CD14-positive monocyte (primary cell): ENCODE measurements around the gene ITPR3. TPM values are rescaled to one million over a fixed set of nuclear protein-coding genes. Genes with fewer than 3 reads are reported as not detected.

Experiments used
- DNase-seq, 3 donors: peaks; one replicate each; pipeline ENCODE4 v3.0.0-alpha.2; 2011 to 2022
- H2AFZ ChIP-seq: 2 replicates; pipeline ENCODE4 v1.6.0; 2012; ENCODE audit warnings: mild to moderate bottlenecking, low read depth, low read length, inconsistent platforms; ENCODE audit not compliant: insufficient read depth, poor library complexity, severe bottlenecking
- H3K27ac ChIP-seq, 2 donors: 1 replicate in 1 of 2; 2 replicates in 1 of 2; pipeline ENCODE4 v1.5.1; 2012 to 2013; ENCODE audit warnings: low read length in 2 of 2, control low read depth in 1 of 2, inconsistent platforms in 1 of 2, low read depth in 1 of 2, mild to moderate bottlenecking in 1 of 2
- H3K27me3 ChIP-seq, 2 donors: one replicate each; pipeline versions ENCODE4 v1.6.0 to v1.6.1; 2011 to 2013; ENCODE audit warnings: low read length in 2 of 2; ENCODE audit not compliant: control insufficient read depth in 2 of 2, insufficient read depth in 2 of 2
- H3K36me3 ChIP-seq, 2 donors: replicated peaks in 1 of 2; 1 replicate in 1 of 2; 2 replicates in 1 of 2; pipeline versions ENCODE4 v1.5.1 to v1.6.1; 2012 to 2013; ENCODE audit warnings: low read length in 2 of 2, control low read depth in 1 of 2, inconsistent platforms in 1 of 2, mild to moderate bottlenecking in 1 of 2; ENCODE audit not compliant: insufficient read depth in 2 of 2, control insufficient read depth in 1 of 2
- H3K4me1 ChIP-seq, 2 donors: 1 replicate in 1 of 2; 2 replicates in 1 of 2; pipeline versions ENCODE4 v1.5.1 to v1.6.1; 2012 to 2013; ENCODE audit warnings: low read length in 2 of 2, control low read depth in 1 of 2, inconsistent platforms in 1 of 2, mild to moderate bottlenecking in 1 of 2, moderate library complexity in 1 of 2; ENCODE audit not compliant: insufficient read depth in 2 of 2, control insufficient read depth in 1 of 2
- H3K4me2 ChIP-seq: replicated peaks from 2 replicates; pipeline ENCODE3; 2012; ENCODE audit warnings: low read length, moderate library complexity, mild to moderate bottlenecking; ENCODE audit not compliant: poor library complexity, severe bottlenecking; ENCODE audit errors: extremely low read depth
- H3K4me3 ChIP-seq, 3 experiments: fragments of 200-600 bp in 1 of 3; sonication (generic) in 1 of 3; replicated peaks in 1 of 3; 1 replicate in 2 of 3; 2 replicates in 1 of 3; pipeline ENCODE4 v1.5.1; 2011 to 2013; ENCODE audit warnings: low read length in 3 of 3, mild to moderate bottlenecking in 3 of 3, control low read depth in 2 of 3, low read depth in 2 of 3, inconsistent platforms in 1 of 3, moderate library complexity in 1 of 3
- H3K79me2 ChIP-seq: 2 replicates; pipeline ENCODE4 v1.6.0; 2012; ENCODE audit warnings: mild to moderate bottlenecking, control low read depth, inconsistent platforms, low read length, moderate library complexity; ENCODE audit not compliant: insufficient read depth
- H3K9ac ChIP-seq: 2 replicates; pipeline ENCODE4 v1.6.0; 2017; ENCODE audit warnings: low read length, mild to moderate bottlenecking; ENCODE audit not compliant: insufficient read depth, poor library complexity, severe bottlenecking
- H3K9me3 ChIP-seq, 2 donors: replicated peaks in 1 of 2; 1 replicate in 1 of 2; 2 replicates in 1 of 2; pipeline versions ENCODE4 v1.5.1 to v1.6.1; 2012 to 2013; ENCODE audit warnings: low read length in 2 of 2, control low read depth in 1 of 2; ENCODE audit not compliant: control insufficient read depth in 1 of 2, insufficient read depth in 1 of 2
- H4K20me1 ChIP-seq: 2 replicates; pipeline ENCODE4 v1.6.0; 2012; ENCODE audit warnings: mild to moderate bottlenecking, low read length, control low read depth, moderate library complexity; ENCODE audit not compliant: insufficient read depth
- H3K27ac Mint-ChIP-seq, 7 donors: one replicate each; pipeline ENCODE4 v1.8.0; 2020; ENCODE audit warnings: mild to moderate bottlenecking in 7 of 7, mixed read lengths in 7 of 7, moderate library complexity in 6 of 7, inconsistent platforms in 2 of 7
- H3K27me3 Mint-ChIP-seq, 3 donors: one replicate each; pipeline ENCODE4 v1.8.0; 2021 to 2022; ENCODE audit warnings: low read depth in 3 of 3, mild to moderate bottlenecking in 3 of 3, mixed read lengths in 3 of 3, moderate library complexity in 3 of 3, inconsistent platforms in 1 of 3
- H3K36me3 Mint-ChIP-seq, 2 donors: one replicate each; pipeline ENCODE4 v1.8.0; 2020; ENCODE audit warnings: mixed read lengths in 2 of 2, inconsistent platforms in 1 of 2, mild to moderate bottlenecking in 1 of 2
- H3K4me1 Mint-ChIP-seq: one replicate; pipeline ENCODE4 v1.8.0; 2020; ENCODE audit warnings: mild to moderate bottlenecking, mixed read lengths
- H3K4me3 Mint-ChIP-seq, 2 donors: one replicate each; pipeline ENCODE4 v1.8.0; 2020; ENCODE audit warnings: mild to moderate bottlenecking in 2 of 2, mixed read lengths in 2 of 2, moderate library complexity in 1 of 2
- H3K9me3 Mint-ChIP-seq, 7 donors: one replicate each; pipeline ENCODE4 v1.8.0; 2020 to 2022; ENCODE audit warnings: mixed read lengths in 7 of 7, mild to moderate bottlenecking in 6 of 7, moderate library complexity in 6 of 7, inconsistent platforms in 2 of 7
- WGBS: methylation state at CpG from one replicate; pipeline ENCODE4 v1.1.5; 2013; ENCODE audit warnings: missing lambda C conversion rate; ENCODE audit not compliant: insufficient coverage; 5-methylcytosine and 5-hydroxymethylcytosine counted together
- intact Hi-C, 2 donors: fragments of 100-400 bp; cut with micrococcal nuclease; formaldehyde crosslinking; loops; one replicate each; pipeline versions ENCODE4 v1.15.0 to v1.15.1; 2023
- polyA plus RNA-seq, 3 donors: library from polyadenylated mRNA; depleted of rRNA in 1 of 3; unstranded in 2 of 3; stranded (reverse) in 1 of 3; fragments of 300-500 nt in 2 of 3; fragments of >200 nt in 1 of 3; fragmentation: Illumina TruSeq in 2 of 3; gene quantifications; 1 replicate in 2 of 3; 2 replicates in 1 of 3; pipeline ENCODE4 v1.2.3, GENCODE V29; 2012 to 2021
- TF ChIP-seq, protein P1 (sequence below): fragments of 200-600 bp; IDR thresholded peaks from one replicate; pipeline ENCODE4 v1.8.0; 2022; ENCODE audit warnings: antibody characterized with exemption, mild to moderate bottlenecking

The ITPR3 gene
- polyA plus RNA-seq, 3 donors, result 1.8 TPM; not detected in 2

DNA sequence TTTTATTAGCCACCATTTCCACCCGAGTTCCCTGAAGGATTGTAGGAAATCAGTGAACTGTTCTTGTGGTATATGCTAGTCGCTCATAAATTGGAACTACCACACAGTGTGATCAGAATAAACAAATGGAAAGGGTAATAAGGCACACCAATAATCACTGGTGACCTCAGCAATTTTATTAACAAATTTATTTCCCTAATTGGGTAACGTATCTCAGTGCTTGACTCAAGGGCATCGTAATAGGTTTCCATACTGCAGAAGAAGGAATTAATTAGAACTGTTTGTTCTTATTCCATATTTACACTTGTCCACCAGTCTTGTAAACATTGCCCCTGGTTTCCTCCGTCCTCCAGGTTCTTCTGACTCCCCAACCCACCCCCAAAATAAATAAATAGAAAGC is 100.4 kb downstream of the ITPR3 start:
- Histone ChIP-seq H3K9ac (no peak overlapping the region), H3K27ac (no peak overlapping the region), H3K4me3 (no peak overlapping the region), H3K4me1 (no peaks in the 10 kb centered on the region), H3K4me2 (no peak overlapping the region), H3K27me3 (peaks cover 0 to 6% of the 10 kb centered on the region in 2 donors), H3K36me3 (no peaks in the 10 kb centered on the region), H3K79me2 (no peaks in the 10 kb centered on the region), H4K20me1 (no peaks in the 10 kb centered on the region), H2AFZ (no peak overlapping the region), H3K9me3 (no peaks in the 10 kb centered on the region)
- Mint-ChIP-seq H3K4me3 (no peak overlapping the region), H3K9me3 (peaks cover 0 to 2% (median 0%) of the 10 kb centered on the region in 7 donors), H3K36me3 (no peaks in the 10 kb centered on the region), H3K4me1 (no peaks in the 10 kb centered on the region), H3K27me3 (peaks cover 8 to 20% (median 16%) of the 10 kb centered on the region in 3 donors), H3K27ac (no peak overlapping the region)
- WGBS, result no CpG with 5 or more reads among the region's 5 CpGs
- TF ChIP-seq, protein P1, sequence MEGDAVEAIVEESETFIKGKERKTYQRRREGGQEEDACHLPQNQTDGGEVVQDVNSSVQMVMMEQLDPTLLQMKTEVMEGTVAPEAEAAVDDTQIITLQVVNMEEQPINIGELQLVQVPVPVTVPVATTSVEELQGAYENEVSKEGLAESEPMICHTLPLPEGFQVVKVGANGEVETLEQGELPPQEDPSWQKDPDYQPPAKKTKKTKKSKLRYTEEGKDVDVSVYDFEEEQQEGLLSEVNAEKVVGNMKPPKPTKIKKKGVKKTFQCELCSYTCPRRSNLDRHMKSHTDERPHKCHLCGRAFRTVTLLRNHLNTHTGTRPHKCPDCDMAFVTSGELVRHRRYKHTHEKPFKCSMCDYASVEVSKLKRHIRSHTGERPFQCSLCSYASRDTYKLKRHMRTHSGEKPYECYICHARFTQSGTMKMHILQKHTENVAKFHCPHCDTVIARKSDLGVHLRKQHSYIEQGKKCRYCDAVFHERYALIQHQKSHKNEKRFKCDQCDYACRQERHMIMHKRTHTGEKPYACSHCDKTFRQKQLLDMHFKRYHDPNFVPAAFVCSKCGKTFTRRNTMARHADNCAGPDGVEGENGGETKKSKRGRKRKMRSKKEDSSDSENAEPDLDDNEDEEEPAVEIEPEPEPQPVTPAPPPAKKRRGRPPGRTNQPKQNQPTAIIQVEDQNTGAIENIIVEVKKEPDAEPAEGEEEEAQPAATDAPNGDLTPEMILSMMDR, result no peak
- DNase-seq, result no peak
- intact Hi-C loops, result no loop called here

DNA sequence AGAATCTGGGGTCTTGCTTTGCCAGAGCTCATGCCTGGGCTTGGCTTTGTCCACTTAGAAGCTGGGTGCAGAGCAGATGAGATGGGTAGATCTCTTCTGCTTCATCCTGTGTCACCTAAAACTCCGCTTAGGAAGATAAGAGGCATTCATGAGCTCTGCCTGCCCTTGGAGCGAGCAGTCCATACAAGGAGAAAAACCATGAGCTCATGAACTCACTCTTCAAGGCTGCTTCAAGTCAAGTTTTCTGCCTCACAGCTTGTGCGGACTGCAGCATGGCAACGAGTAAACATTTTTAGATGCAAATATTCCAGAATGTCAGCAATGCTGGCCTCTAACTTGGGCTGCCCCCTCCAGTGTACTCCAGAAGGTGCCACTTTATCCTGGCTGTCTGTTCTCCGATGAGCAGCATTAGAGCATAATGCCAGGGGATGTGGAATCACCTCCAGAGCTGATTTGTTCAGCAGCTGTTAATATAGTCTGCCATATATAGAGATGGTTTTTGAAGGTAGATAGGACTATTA is 101.0 kb downstream of the ITPR3 start:
- Histone ChIP-seq H3K79me2 (no peaks in the 10 kb centered on the region), H2AFZ (no peak overlapping the region), H3K36me3 (no peaks in the 10 kb centered on the region), H4K20me1 (no peaks in the 10 kb centered on the region), H3K27me3 (peaks cover 0 to 6% of the 10 kb centered on the region in 2 donors), H3K9ac (no peak overlapping the region), H3K4me3 (no peak overlapping the region), H3K9me3 (no peaks in the 10 kb centered on the region), H3K27ac (no peak overlapping the region), H3K4me1 (no peaks in the 10 kb centered on the region), H3K4me2 (no peak overlapping the region)
- WGBS, result 98% methylated on average over 4 of the region's 5 CpGs
- Mint-ChIP-seq H3K9me3 (peaks cover 0 to 2% (median 0%) of the 10 kb centered on the region in 7 donors), H3K27me3 (peaks cover 8 to 22% (median 20%) of the 10 kb centered on the region in 3 donors), H3K36me3 (no peaks in the 10 kb centered on the region), H3K4me3 (no peak overlapping the region), H3K27ac (no peak overlapping the region), H3K4me1 (no peaks in the 10 kb centered on the region)
- intact Hi-C loops, result no loop called here
- no peak for DNase-seq
- TF ChIP-seq, protein P1, result no peak
